Measurements from ENCODE around the gene TACC3. TPM values are rescaled to one million over a fixed set of nuclear protein-coding genes. Genes with fewer than 3 reads are reported as not detected.

TACC3 gene
- total RNA-seq, 1 experiment from 2014 or later, result 32.0 TPM

- no peak for ATAC-seq
- CTCF ChIA-PET, result no interaction called here
Measured at GRCh38 chr4:1741208-1741607, 19.9 kb downstream of the TACC3 start.

GRCh38 chr4:1743551-1743950, 22.2 kb downstream of the TACC3 start:
- Histone ChIP-seq H3K36me3 (ENCODE audit: low read depth, low read length) (peaks cover 7% of the 10 kb centered on the region), H3K9me2 (replicated peaks; ENCODE audit: low read length) (no peaks in the 10 kb centered on the region), H3F3A (ENCODE audit: low read length, unreplicated experiment) (no peaks in the 10 kb centered on the region), H3K27ac (ENCODE audit: low read length) (no peak overlapping the region), H3K4me2 (ENCODE audit: low read length) (no peak overlapping the region), H4K20me1 (ENCODE audit: low read length) (no peaks in the 10 kb centered on the region), H3K27me3 (ENCODE audit: low read length) (no peaks in the 10 kb centered on the region), H3K4me1 (ENCODE audit: insufficient read depth, low read length) (no peaks in the 10 kb centered on the region), H3K79me2 (ENCODE audit: low read length) (no peaks in the 10 kb centered on the region), H3K9ac (ENCODE audit: low read length) (no peak overlapping the region), H2AFZ (ENCODE audit: low read length) (no peak overlapping the region), H3K4me3 (ENCODE audit: low read length) (no peak overlapping the region), H3K9me3 (ENCODE audit: low read length) (no peaks in the 10 kb centered on the region)
- no TSS peak for BruUV-seq (replicated peaks)
- ATAC-seq (no peak), DNase-seq (no peak)
- TF ChIP-seq CTCF (conservative IDR thresholded peaks at IDR 0.05; ENCODE audit: low read depth, low read length) (no peak), EZH2phosphoT487 (IDR thresholded peaks at IDR 0.05; ENCODE audit: borderline replicate concordance, low read length) (no peak), EZH2 (IDR thresholded peaks at IDR 0.05; ENCODE audit: low read length, unreplicated experiment) (no peak)
- POLR2A ChIA-PET (ENCODE audit: unreplicated experiment), result no interaction called here
- intact Hi-C loops (cut with micrococcal nuclease), result no loop called here
- CTCF ChIA-PET, result no interaction called here

More at GRCh38 chr4:1741208-1741607, 19.9 kb downstream of the TACC3 start:
- intact Hi-C loops (cut with micrococcal nuclease), result no loop called here
- H3K9ac ChIP-seq (ENCODE audit: low read length), result no peak overlapping the region
- H3K4me1 ChIP-seq (ENCODE audit: insufficient read depth, low read length), result no peaks in the 10 kb centered on the region
- H4K20me1 ChIP-seq (ENCODE audit: low read length), result no peaks in the 10 kb centered on the region
- H2AFZ ChIP-seq (ENCODE audit: low read length), result no peak overlapping the region
- no peak for DNase-seq
- TF ChIP-seq EZH2phosphoT487 (IDR thresholded peaks at IDR 0.05; ENCODE audit: borderline replicate concordance, low read length), result no peak
- TF ChIP-seq CTCF (conservative IDR thresholded peaks at IDR 0.05; ENCODE audit: low read depth, low read length), result no peak
- no peak for TF ChIP-seq EZH2 (IDR thresholded peaks at IDR 0.05; ENCODE audit: low read length, unreplicated experiment)
- BruUV-seq (replicated peaks), result no TSS peak
- no peaks in the 10 kb centered on the region for H3K27me3 ChIP-seq (ENCODE audit: low read length)
- H3K79me2 ChIP-seq (ENCODE audit: low read length), result no peaks in the 10 kb centered on the region
- no peaks in the 10 kb centered on the region for H3F3A ChIP-seq (ENCODE audit: low read length, unreplicated experiment)
- no peak overlapping the region for H3K27ac ChIP-seq (ENCODE audit: low read length)
- H3K4me3 ChIP-seq (ENCODE audit: low read length), result no peak overlapping the region
- H3K36me3 ChIP-seq (ENCODE audit: low read depth, low read length), result peaks cover 30% of the 10 kb centered on the region
- no peak overlapping the region for H3K4me2 ChIP-seq (ENCODE audit: low read length)
- H3K9me2 ChIP-seq (replicated peaks; ENCODE audit: low read length), result no peaks in the 10 kb centered on the region
- POLR2A ChIA-PET (ENCODE audit: unreplicated experiment), result no interaction called here
- no peaks in the 10 kb centered on the region for H3K9me3 ChIP-seq (ENCODE audit: low read length)

GRCh38 chr4:1743975-1744374, 22.7 kb downstream of the TACC3 start:
- no peaks in the 10 kb centered on the region for H3K79me2 ChIP-seq (ENCODE audit: low read length)
- ATAC-seq (no peak), DNase-seq (no peak)
- no peak overlapping the region for H3K9ac ChIP-seq (ENCODE audit: low read length)
- H3K36me3 ChIP-seq (ENCODE audit: low read depth, low read length), result peaks cover 4% of the 10 kb centered on the region
- TF ChIP-seq EZH2 (IDR thresholded peaks at IDR 0.05; ENCODE audit: low read length, unreplicated experiment), result no peak
- no peak for TF ChIP-seq CTCF (conservative IDR thresholded peaks at IDR 0.05; ENCODE audit: low read depth, low read length)
- TF ChIP-seq EZH2phosphoT487 (IDR thresholded peaks at IDR 0.05; ENCODE audit: borderline replicate concordance, low read length), result no peak
- CTCF ChIA-PET, result no interaction called here
- BruUV-seq (replicated peaks), result no TSS peak
- H3F3A ChIP-seq (ENCODE audit: low read length, unreplicated experiment), result no peaks in the 10 kb centered on the region
- no peaks in the 10 kb centered on the region for H4K20me1 ChIP-seq (ENCODE audit: low read length)
- H3K4me1 ChIP-seq (ENCODE audit: insufficient read depth, low read length), result no peaks in the 10 kb centered on the region
- H3K27me3 ChIP-seq (ENCODE audit: low read length), result no peaks in the 10 kb centered on the region
- H2AFZ ChIP-seq (ENCODE audit: low read length), result no peak overlapping the region
- intact Hi-C loops (cut with micrococcal nuclease), result no loop called here
- H3K4me2 ChIP-seq (ENCODE audit: low read length), result no peak overlapping the region
- POLR2A ChIA-PET (ENCODE audit: unreplicated experiment), result no interaction called here
- H3K27ac ChIP-seq (ENCODE audit: low read length), result no peak overlapping the region
- no peaks in the 10 kb centered on the region for H3K9me3 ChIP-seq (ENCODE audit: low read length)
- H3K4me3 ChIP-seq (ENCODE audit: low read length), result no peak overlapping the region
- no peaks in the 10 kb centered on the region for H3K9me2 ChIP-seq (replicated peaks; ENCODE audit: low read length)

All from PC-3 (cell line).